H9 (cell line): Measurements from ENCODE around the gene LRRC61. TPM values are rescaled to one million over a fixed set of nuclear protein-coding genes. Genes with fewer than 3 reads are reported as not detected.
"Not testable (repeated sequence)": the region's sequence is repeated elsewhere in the genome, so short reads cannot be mapped to it uniquely, and the experiment has no call there.

Experiments
- DNase-seq: peaks from one replicate; pipeline ENCODE4 v3.0.0-alpha.2; 2017
- H2AFZ ChIP-seq: one replicate; pipeline ENCODE4 v1.6.1; 2013; ENCODE audit warnings: mild to moderate bottlenecking, low read length, control low read depth, moderate library complexity
- H2AK5ac ChIP-seq: 2 replicates; pipeline ENCODE4 v1.6.1; 2013; ENCODE audit warnings: low read length, control low read depth, mixed read lengths; ENCODE audit not compliant: insufficient read length
- H2BK120ac ChIP-seq: one replicate; pipeline ENCODE4 v1.6.1; 2013; ENCODE audit warnings: low read depth, mild to moderate bottlenecking, low read length, control low read depth, inconsistent platforms; ENCODE audit not compliant: poor library complexity, severe bottlenecking
- H2BK12ac ChIP-seq: 2 replicates; pipeline ENCODE4 v1.6.1; 2013; ENCODE audit warnings: low read length, control low read depth, mixed read lengths, low read depth; ENCODE audit not compliant: insufficient read length
- H2BK15ac ChIP-seq: 2 replicates; pipeline ENCODE4 v1.6.1; 2013; ENCODE audit warnings: low read depth, low read length, control low read depth
- H2BK20ac ChIP-seq: one replicate; pipeline ENCODE4 v1.6.1; 2013; ENCODE audit warnings: low read depth, mild to moderate bottlenecking, low read length, control low read depth, inconsistent platforms; ENCODE audit not compliant: poor library complexity, severe bottlenecking
- H2BK5ac ChIP-seq: 2 replicates; pipeline ENCODE4 v1.6.1; 2013; ENCODE audit warnings: low read length, control low read depth, mixed read lengths; ENCODE audit not compliant: insufficient read length
- H3K14ac ChIP-seq: 2 replicates; pipeline ENCODE4 v1.6.1; 2013; ENCODE audit warnings: low read length, control low read depth; ENCODE audit not compliant: insufficient read depth
- H3K18ac ChIP-seq: 2 replicates; pipeline ENCODE4 v1.6.1; 2013; ENCODE audit warnings: low read depth, mild to moderate bottlenecking, mixed read lengths, low read length, control low read depth; ENCODE audit not compliant: insufficient read length
- H3K23ac ChIP-seq: 2 replicates; pipeline ENCODE4 v1.6.1; 2013; ENCODE audit warnings: low read length, control low read depth, mixed read lengths, low read depth; ENCODE audit not compliant: insufficient read length
- H3K23me2 ChIP-seq: 2 replicates; pipeline ENCODE4 v1.6.1; 2013; ENCODE audit warnings: low read depth, mild to moderate bottlenecking, mixed read lengths, low read length, control low read depth; ENCODE audit not compliant: insufficient read length, poor library complexity, severe bottlenecking
- H3K27ac ChIP-seq: 2 replicates; pipeline ENCODE4 v1.5.1; 2013; ENCODE audit warnings: low read length, control low read depth, mixed read lengths, low read depth; ENCODE audit not compliant: insufficient read length
- H3K27me3 ChIP-seq: 2 replicates; pipeline ENCODE4 v1.6.1; 2013; ENCODE audit warnings: low read length, control low read depth, inconsistent platforms; ENCODE audit not compliant: insufficient read depth
- H3K4ac ChIP-seq: 2 replicates; pipeline ENCODE4 v1.6.1; 2013; ENCODE audit warnings: low read depth, mild to moderate bottlenecking, control low read depth, inconsistent platforms, low read length, moderate library complexity
- H3K4me1 ChIP-seq: 2 replicates; pipeline ENCODE4 v1.6.1; 2013; ENCODE audit warnings: low read length, control low read depth, inconsistent platforms; ENCODE audit not compliant: insufficient read depth
- H3K4me2 ChIP-seq: 2 replicates; pipeline ENCODE4 v1.6.1; 2013; ENCODE audit warnings: low read length, control low read depth, mixed read lengths; ENCODE audit not compliant: insufficient read length, insufficient read depth
- H3K56ac ChIP-seq: 2 replicates; pipeline ENCODE4 v1.6.1; 2013; ENCODE audit warnings: low read depth, mild to moderate bottlenecking, mixed read lengths, low read length, control low read depth; ENCODE audit not compliant: insufficient read length
- H3K79me1 ChIP-seq: 2 replicates; pipeline ENCODE4 v1.6.1; 2013; ENCODE audit warnings: low read depth, mild to moderate bottlenecking, moderate library complexity, low read length, control low read depth, inconsistent platforms; ENCODE audit not compliant: insufficient read depth, poor library complexity, severe bottlenecking
- H3K79me2 ChIP-seq: 2 replicates; pipeline ENCODE4 v1.6.1; 2013; ENCODE audit warnings: low read length, control low read depth, inconsistent platforms; ENCODE audit not compliant: insufficient read depth
- H3K9ac ChIP-seq: 2 replicates; pipeline ENCODE4 v1.6.1; 2013; ENCODE audit warnings: low read length, control low read depth, mixed read lengths; ENCODE audit not compliant: insufficient read length; ENCODE audit errors: extremely low read depth
- H3K9me3 ChIP-seq: one replicate; pipeline ENCODE4 v1.6.1; 2013; ENCODE audit warnings: low read depth, low read length, inconsistent platforms; ENCODE audit not compliant: control insufficient read depth
- H3T11ph ChIP-seq: one replicate; pipeline ENCODE4 v1.6.1; 2013; ENCODE audit warnings: mild to moderate bottlenecking, low read length, control low read depth, inconsistent platforms
- H4K20me1 ChIP-seq: one replicate; pipeline ENCODE4 v1.6.1; 2013; ENCODE audit not compliant: control insufficient read depth, insufficient read length, insufficient read depth
- H4K5ac ChIP-seq: 2 replicates; pipeline ENCODE4 v1.6.1; 2013; ENCODE audit warnings: low read depth, mild to moderate bottlenecking, mixed read lengths, low read length, control low read depth; ENCODE audit not compliant: insufficient read length
- H4K8ac ChIP-seq: replicated peaks from 2 replicates; pipeline ENCODE4 v1.6.1; 2013; ENCODE audit warnings: low read length, control low read depth, mixed read lengths, low read depth; ENCODE audit not compliant: insufficient read length
- H4K91ac ChIP-seq: 2 replicates; pipeline ENCODE4 v1.6.1; 2013; ENCODE audit warnings: low read depth, mild to moderate bottlenecking, moderate library complexity, mixed read lengths, low read length, control low read depth; ENCODE audit not compliant: insufficient read length
- H3K27ac Mint-ChIP-seq, 3 experiments: 2 replicates in 2 of 3; 3 replicates in 1 of 3; pipeline ENCODE4 v1.8.0; 2020 to 2021; ENCODE audit warnings: mixed read lengths in 3 of 3, mild to moderate bottlenecking in 1 of 3, moderate library complexity in 1 of 3
- H3K27me3 Mint-ChIP-seq: 2 replicates; pipeline ENCODE4 v1.8.0; 2021; ENCODE audit warnings: low read depth, mild to moderate bottlenecking, moderate library complexity, mixed read lengths
- H3K36me3 Mint-ChIP-seq, 3 experiments: 2 replicates in 2 of 3; 3 replicates in 1 of 3; pipeline ENCODE4 v1.8.0; 2020 to 2021; ENCODE audit warnings: low read depth in 3 of 3, mixed read lengths in 3 of 3; ENCODE audit not compliant: insufficient read depth in 1 of 3
- H3K4me1 Mint-ChIP-seq, 2 experiments: 2 replicates each; pipeline ENCODE4 v1.8.0; 2020; ENCODE audit warnings: mixed read lengths in 2 of 2
- H3K4me3 Mint-ChIP-seq, 2 experiments: 2 replicates in 1 of 2; 3 replicates in 1 of 2; pipeline ENCODE4 v1.8.0; 2020 to 2021; ENCODE audit warnings: mild to moderate bottlenecking in 2 of 2, mixed read lengths in 2 of 2, moderate library complexity in 1 of 2
- H3K9me3 Mint-ChIP-seq, 2 experiments: 2 replicates in 1 of 2; 3 replicates in 1 of 2; pipeline ENCODE4 v1.8.0; 2020; ENCODE audit warnings: mild to moderate bottlenecking in 2 of 2, mixed read lengths in 2 of 2, moderate library complexity in 1 of 2
- WGBS: extraction: QIAGEN DNeasy Blood & Tissue Kit; methylation state at CpG from one replicate; pipeline ENCODE4 v1.1.7; 2013; ENCODE audit warnings: missing lambda C conversion rate, low lambda C conversion rate, mixed read lengths; ENCODE audit not compliant: insufficient read length; ENCODE audit errors: extremely low coverage; 5-methylcytosine and 5-hydroxymethylcytosine counted together
- total RNA-seq: library from RNA; stranded (reverse); gene quantifications from 2 replicates; pipeline ENCODE4 v1.2.1, GENCODE V29; 2021

LRRC61 gene
- total RNA-seq, 1 experiment from 2014 or later: 24.4 TPM

DNA sequence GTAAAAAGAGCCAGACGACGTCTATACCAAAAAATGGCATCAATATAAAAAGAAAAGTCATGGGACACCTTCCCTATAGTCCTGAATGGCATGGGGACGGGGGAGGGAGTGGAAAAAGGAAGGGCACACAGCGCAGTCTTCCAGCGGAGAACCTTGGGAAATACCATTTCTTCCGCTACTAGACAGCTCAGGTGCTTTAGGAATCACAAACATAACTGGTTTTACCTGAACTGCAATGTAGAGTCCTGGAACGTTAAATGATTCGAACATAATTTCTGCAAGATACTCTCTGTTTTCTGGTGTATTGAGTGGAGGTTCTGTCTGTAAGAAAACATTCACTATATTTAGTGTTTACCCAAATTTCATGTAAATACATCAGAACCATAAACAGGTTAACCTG, 28.1 kb upstream of the LRRC61 start:
- not testable (repeated sequence) for H2BK15ac ChIP-seq, H3K27ac ChIP-seq, H2BK12ac ChIP-seq, H3K79me1 ChIP-seq, H3K56ac ChIP-seq, H3K27me3 Mint-ChIP-seq, H3T11ph ChIP-seq, H3K4me1 Mint-ChIP-seq, H2BK5ac ChIP-seq, H3K4me3 Mint-ChIP-seq, H3K23ac ChIP-seq, H2BK20ac ChIP-seq, DNase-seq, H2AK5ac ChIP-seq, H3K23me2 ChIP-seq, H2AFZ ChIP-seq, H3K9me3 ChIP-seq, H2BK120ac ChIP-seq, H3K9ac ChIP-seq, H4K8ac ChIP-seq, H3K9me3 Mint-ChIP-seq, H3K27ac Mint-ChIP-seq, H4K91ac ChIP-seq, H3K79me2 ChIP-seq, H4K5ac ChIP-seq, H3K4ac ChIP-seq, H3K36me3 Mint-ChIP-seq, H3K27me3 ChIP-seq, H3K4me2 ChIP-seq, H3K14ac ChIP-seq, H4K20me1 ChIP-seq, H3K18ac ChIP-seq, H3K4me1 ChIP-seq
- no CpG with 5 or more reads among the region's 8 CpGs for WGBS

DNA sequence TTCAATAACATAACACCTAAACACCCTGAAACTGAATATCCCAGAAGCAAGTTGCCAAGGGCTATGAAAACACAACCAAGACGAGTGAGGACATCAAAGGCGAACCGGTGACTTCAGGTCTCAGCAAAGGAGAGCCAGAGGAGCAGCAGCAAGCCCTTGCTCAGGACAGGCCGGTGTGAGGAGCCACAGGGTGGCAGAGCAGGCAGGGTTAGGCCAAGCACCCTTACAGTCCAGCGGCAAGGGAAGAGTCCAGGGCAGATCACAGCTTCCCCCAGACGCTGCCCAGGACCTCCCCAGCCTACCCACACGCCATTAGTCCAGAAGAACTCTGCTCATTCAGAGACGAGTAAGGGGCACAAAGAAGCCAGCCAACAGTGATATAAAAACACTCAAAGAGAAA, 27.5 kb upstream of the LRRC61 start:
- not testable (repeated sequence) for H3K4me3 Mint-ChIP-seq

More for the DNA sequence above, 27.5 kb upstream of the LRRC61 start:
- not testable (repeated sequence) for H4K8ac ChIP-seq, H3K4me1 ChIP-seq, H3K9me3 Mint-ChIP-seq, H3K27ac ChIP-seq, H3K4me1 Mint-ChIP-seq, H3K14ac ChIP-seq, H3K27me3 ChIP-seq, H3K27me3 Mint-ChIP-seq, H2BK20ac ChIP-seq, H2BK12ac ChIP-seq, H3K18ac ChIP-seq, H3K9me3 ChIP-seq, H3K79me1 ChIP-seq, H2BK5ac ChIP-seq, H3T11ph ChIP-seq, H3K23ac ChIP-seq, H3K23me2 ChIP-seq, H3K9ac ChIP-seq, H3K56ac ChIP-seq, H2BK120ac ChIP-seq, H2BK15ac ChIP-seq, H2AK5ac ChIP-seq, H3K79me2 ChIP-seq, H3K36me3 Mint-ChIP-seq, H4K91ac ChIP-seq, H3K4ac ChIP-seq, H3K4me2 ChIP-seq, H2AFZ ChIP-seq, H4K20me1 ChIP-seq, DNase-seq, H3K27ac Mint-ChIP-seq, H4K5ac ChIP-seq
- WGBS: no CpG with 5 or more reads among the region's 8 CpGs
